SK-N-SH treated with all-trans-retinoic acid at 6 μM for 48 hours (cell line): ENCODE results near the gene CHRFAM7A.
"Not testable (repeated sequence)": the region's sequence is repeated elsewhere in the genome, so short reads cannot be mapped to it uniquely, and the experiment has no call there.

ENCODE experiments used
- ARNTL ChIP-seq: fragments of 450-650 bp; formaldehyde crosslinking; IDR thresholded peaks from 2 replicates; pipeline ENCODE4 v1.5.0; 2020; ENCODE audit warnings: low read depth, mild to moderate bottlenecking, moderate library complexity, borderline replicate concordance
- BACH2 ChIP-seq: fragments of 250-450 bp; sonication (Bioruptor Pico); IDR thresholded peaks from 2 replicates; pipeline ENCODE4 v1.9.0; 2021; ENCODE audit warnings: mild to moderate bottlenecking, borderline replicate concordance
- CREB5 ChIP-seq: fragments of 250-450 bp; sonication (Bioruptor Pico); IDR thresholded peaks from 2 replicates; pipeline ENCODE4 v1.5.1; 2020; ENCODE audit warnings: low read depth, mild to moderate bottlenecking, moderate library complexity
- GLIS3 ChIP-seq: fragments of 250-450 bp; sonication (Bioruptor Pico); IDR thresholded peaks from 2 replicates; pipeline ENCODE4 v1.5.0; 2020; ENCODE audit warnings: mild to moderate bottlenecking, moderate library complexity
- ISL1 ChIP-seq: fragments of 250-450 bp; sonication (Bioruptor Pico); IDR thresholded peaks from 2 replicates; pipeline ENCODE4 v2.1.2; 2022; ENCODE audit warnings: mild to moderate bottlenecking, moderate library complexity
- OSR1 ChIP-seq: fragments of 250-450 bp; sonication (Bioruptor Pico); IDR thresholded peaks from 2 replicates; pipeline ENCODE4 v1.8.0; 2022; ENCODE audit warnings: moderate library complexity, mild to moderate bottlenecking, inconsistent platforms
- PATZ1 ChIP-seq: fragments of 250-450 bp; sonication (Bioruptor Pico); IDR thresholded peaks from 2 replicates; pipeline ENCODE4 v1.8.0; 2020; ENCODE audit warnings: mild to moderate bottlenecking, moderate library complexity, borderline replicate concordance
- TOX ChIP-seq: fragments of 250-450 bp; sonication (Bioruptor Pico); IDR thresholded peaks from 2 replicates; pipeline ENCODE4 v1.8.0; 2021; ENCODE audit warnings: mild to moderate bottlenecking, moderate library complexity, borderline replicate concordance
- ZC3H10 ChIP-seq: fragments of 250-450 bp; sonication (Bioruptor Pico); IDR thresholded peaks from 2 replicates; pipeline ENCODE4 v1.5.1; 2021; ENCODE audit warnings: mild to moderate bottlenecking, moderate library complexity
- ZFP3 ChIP-seq: fragments of 250-450 bp; sonication (Bioruptor Pico); IDR thresholded peaks from 2 replicates; pipeline ENCODE4 v1.5.0; 2020; ENCODE audit warnings: mild to moderate bottlenecking, moderate library complexity
- ZNF565 ChIP-seq: fragments of 450-650 bp; formaldehyde crosslinking; conservative IDR thresholded peaks from 2 replicates; pipeline ENCODE4 v1.5.0; 2020; ENCODE audit warnings: low read depth, mild to moderate bottlenecking, moderate library complexity
- TF ChIP-seq, protein P1 (sequence below): fragments of 250-450 bp; sonication (Bioruptor Pico); IDR thresholded peaks from 2 replicates; pipeline ENCODE4 v1.5.1; 2021; ENCODE audit warnings: mild to moderate bottlenecking, moderate library complexity

DNA sequence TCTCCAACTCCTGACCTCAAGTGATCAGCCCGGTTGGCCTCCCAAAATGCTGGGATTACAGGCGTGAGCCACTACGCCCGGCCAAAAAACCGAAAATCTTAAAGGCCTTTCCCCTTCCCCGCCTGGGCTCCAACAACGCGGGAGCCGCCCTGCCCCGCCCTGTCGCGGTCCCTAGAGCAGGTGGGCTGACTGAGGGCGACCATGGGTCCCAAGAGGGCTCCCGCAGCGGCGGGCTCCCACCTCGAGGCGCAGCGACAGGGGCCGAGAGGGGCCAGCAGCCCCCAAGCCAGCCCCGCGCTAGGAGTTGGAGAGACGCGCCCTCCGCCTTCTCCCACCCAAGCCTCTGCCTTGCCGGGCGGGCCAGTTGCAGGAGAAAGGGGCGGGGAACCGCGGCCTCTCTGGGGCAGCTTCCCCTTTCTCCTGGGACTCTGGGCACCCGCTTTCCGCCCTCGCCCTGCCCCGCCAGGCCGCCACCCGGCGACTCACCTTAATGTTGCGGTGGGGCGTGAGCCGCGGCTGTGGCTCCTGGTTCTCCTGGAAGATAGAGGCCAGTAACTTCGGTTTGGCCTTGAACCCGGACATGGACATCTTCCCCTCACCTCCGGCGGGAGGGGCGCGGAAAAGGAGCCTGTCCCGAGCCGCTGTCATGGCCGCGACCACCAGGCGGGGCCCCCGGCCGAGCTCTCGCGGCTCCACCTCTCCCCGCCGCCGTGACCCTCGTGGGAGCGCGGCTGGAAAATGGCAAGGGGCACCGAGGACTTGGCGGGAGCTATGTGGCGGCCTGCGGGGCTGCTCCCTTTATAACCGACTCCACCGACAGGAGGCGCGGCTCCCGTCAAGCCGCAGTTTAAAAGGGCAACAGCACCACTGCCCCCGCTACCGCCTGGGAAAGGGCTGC lies at the start of gene CHRFAM7A:
- not testable (repeated sequence) for TF ChIP-seq ZFP3 (CRISPR knock-in tag); ISL1 (CRISPR knock-in tag); PATZ1; CREB5; ZC3H10 (CRISPR knock-in tag); OSR1 (CRISPR knock-in tag); ARNTL; TOX; ZNF565 (CRISPR knock-in tag); BACH2; GLIS3 (CRISPR knock-in tag)
- TF ChIP-seq, protein P1, sequence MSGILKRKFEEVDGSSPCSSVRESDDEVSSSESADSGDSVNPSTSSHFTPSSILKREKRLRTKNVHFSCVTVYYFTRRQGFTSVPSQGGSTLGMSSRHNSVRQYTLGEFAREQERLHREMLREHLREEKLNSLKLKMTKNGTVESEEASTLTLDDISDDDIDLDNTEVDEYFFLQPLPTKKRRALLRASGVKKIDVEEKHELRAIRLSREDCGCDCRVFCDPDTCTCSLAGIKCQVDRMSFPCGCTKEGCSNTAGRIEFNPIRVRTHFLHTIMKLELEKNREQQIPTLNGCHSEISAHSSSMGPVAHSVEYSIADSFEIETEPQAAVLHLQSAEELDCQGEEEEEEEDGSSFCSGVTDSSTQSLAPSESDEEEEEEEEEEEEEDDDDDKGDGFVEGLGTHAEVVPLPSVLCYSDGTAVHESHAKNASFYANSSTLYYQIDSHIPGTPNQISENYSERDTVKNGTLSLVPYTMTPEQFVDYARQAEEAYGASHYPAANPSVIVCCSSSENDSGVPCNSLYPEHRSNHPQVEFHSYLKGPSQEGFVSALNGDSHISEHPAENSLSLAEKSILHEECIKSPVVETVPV (CRISPR knock-in tag), result not testable (repeated sequence)
